H1 (cell line): ENCODE data around the gene CNPY3.

ENCODE experiments used
- CTCF ChIP-seq, 3 experiments: IDR thresholded peaks; 1 replicate in 2 of 3; 2 replicates in 1 of 3; pipeline versions ENCODE4 v1.5.1 to v1.6.1; 2011; ENCODE audit warnings: low read length in 3 of 3, mild to moderate bottlenecking in 3 of 3, inconsistent platforms in 2 of 3, low read depth in 1 of 3, moderate library complexity in 1 of 3; ENCODE audit not compliant: insufficient read depth in 1 of 3; ENCODE audit errors: control extremely low read depth in 1 of 3
- EZH2 ChIP-seq: fragments of 200-600 bp; sonication (generic); IDR thresholded peaks from 2 replicates; pipeline ENCODE4 v1.7.1; 2012; ENCODE audit warnings: low read depth, mild to moderate bottlenecking, moderate library complexity, low read length, inconsistent platforms; ENCODE audit not compliant: severe bottlenecking
- KDM1A ChIP-seq: fragments of 200-600, 300-600 bp; sonication (generic); IDR thresholded peaks from 2 replicates; pipeline ENCODE4 v1.7.1; 2016; ENCODE audit warnings: mild to moderate bottlenecking, low read length, borderline replicate concordance

GRCh38 chr6:42973926-42974325 is 44.6 kb downstream of the CNPY3 start:
- no peak for TF ChIP-seq CTCF (IDR thresholded peaks at IDR 0.05; ENCODE audit: control extremely low read depth in 1 of 3, insufficient read depth in 1 of 3, low read depth in 1 of 3, low read length in 3 of 3)
- TF ChIP-seq EZH2, result no peak
- no peak for TF ChIP-seq KDM1A
